GM19328 (cell line): ENCODE data around the gene CNTFR.
A peak's percentile ranks its signal among the peaks of the same experiment; 100 is the strongest.
"Not testable (repeated sequence)": the region's sequence is repeated elsewhere in the genome, so short reads cannot be mapped to it uniquely, and the experiment has no call there.

Source experiments
- ATAC-seq: cut with Tn5 transposase; IDR thresholded peaks from one replicate; pipeline ENCODE4 v1.9.1; 2021; ENCODE audit warnings: mild to moderate bottlenecking, moderate library complexity; ENCODE audit not compliant: unreplicated experiment

Gene CNTFR, protein sequence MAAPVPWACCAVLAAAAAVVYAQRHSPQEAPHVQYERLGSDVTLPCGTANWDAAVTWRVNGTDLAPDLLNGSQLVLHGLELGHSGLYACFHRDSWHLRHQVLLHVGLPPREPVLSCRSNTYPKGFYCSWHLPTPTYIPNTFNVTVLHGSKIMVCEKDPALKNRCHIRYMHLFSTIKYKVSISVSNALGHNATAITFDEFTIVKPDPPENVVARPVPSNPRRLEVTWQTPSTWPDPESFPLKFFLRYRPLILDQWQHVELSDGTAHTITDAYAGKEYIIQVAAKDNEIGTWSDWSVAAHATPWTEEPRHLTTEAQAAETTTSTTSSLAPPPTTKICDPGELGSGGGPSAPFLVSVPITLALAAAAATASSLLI

DNA sequence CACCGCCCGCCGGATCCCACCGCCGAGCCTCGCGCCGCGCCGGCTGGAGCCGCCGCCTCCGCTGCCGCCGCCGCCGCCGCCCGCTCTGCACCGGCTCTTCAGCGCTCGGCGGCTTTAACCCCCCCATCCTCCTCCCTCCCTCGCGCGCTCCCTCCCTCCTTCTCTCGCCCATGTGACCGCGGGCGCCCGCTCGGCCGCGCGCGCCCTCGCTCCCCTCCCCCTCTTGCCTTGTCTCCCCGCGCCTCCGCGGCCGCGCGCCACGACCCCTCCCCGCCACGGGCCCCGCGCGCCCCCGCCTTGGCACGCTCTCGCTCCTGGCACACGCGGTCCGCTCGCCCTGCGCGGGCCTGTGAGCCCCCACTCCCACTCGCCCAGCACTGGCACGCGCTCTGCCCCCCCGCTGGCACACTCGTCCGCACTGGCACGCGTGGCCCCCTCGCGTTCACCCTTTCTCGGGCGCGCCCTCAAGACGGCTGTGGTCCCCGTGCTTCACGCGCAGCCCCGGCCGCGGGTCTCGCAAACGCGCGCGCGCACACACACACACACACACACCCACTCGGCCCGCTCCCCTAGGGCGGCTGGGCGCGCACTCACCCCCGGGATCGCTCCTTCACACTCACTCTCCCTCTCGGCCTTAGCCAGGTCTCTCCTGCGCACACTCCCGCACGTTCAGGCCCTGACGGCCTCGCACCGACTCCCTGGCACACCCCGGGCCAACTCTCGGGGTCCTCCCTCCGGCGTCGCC lies at the start of gene CNTFR:
Gene CNTFR (minus strand): TSS at position 89 of the 745 bp plus-strand sequence. CDS start 20,743 bp downstream, outside the sequence.
- no peak for ATAC-seq

DNA sequence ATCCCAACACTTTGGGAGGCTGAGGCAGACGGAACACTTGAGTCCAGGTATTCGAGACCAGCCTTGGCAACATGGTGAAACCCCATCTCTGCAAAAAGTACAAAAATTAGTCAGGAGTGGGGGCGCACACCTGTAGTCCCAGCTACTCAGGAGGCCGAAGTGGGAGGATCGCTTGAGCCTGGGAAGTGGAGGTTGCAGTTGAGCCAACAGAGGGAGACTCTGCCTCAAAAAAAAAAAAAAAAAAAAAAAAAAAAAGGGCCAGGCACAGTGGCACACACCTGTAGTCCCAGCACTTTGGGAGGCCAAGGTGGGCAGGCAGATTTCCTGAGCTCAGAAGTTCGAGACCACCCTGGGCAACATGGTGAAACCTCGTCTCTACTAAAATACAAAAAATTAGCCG lies 49.8 kb upstream of the CNTFR start:
- ATAC-seq = not testable (repeated sequence)

DNA sequence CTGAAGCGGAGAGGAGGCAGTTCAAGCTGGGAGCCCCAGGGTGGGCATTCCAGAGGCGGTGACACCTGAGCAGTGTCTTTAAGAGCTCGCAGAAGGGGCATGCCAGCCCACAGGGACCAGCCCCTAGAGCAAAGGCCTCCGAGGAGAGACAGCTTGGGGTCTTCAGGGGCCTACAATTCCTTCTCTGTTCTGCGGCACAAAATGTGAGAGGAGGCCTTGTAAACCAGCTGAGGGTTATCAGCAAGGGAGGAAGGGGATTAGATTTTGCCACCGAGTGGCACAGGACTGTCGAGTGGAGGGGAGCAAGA lies 48.6 kb upstream of the CNTFR start:
- no peak for ATAC-seq

DNA sequence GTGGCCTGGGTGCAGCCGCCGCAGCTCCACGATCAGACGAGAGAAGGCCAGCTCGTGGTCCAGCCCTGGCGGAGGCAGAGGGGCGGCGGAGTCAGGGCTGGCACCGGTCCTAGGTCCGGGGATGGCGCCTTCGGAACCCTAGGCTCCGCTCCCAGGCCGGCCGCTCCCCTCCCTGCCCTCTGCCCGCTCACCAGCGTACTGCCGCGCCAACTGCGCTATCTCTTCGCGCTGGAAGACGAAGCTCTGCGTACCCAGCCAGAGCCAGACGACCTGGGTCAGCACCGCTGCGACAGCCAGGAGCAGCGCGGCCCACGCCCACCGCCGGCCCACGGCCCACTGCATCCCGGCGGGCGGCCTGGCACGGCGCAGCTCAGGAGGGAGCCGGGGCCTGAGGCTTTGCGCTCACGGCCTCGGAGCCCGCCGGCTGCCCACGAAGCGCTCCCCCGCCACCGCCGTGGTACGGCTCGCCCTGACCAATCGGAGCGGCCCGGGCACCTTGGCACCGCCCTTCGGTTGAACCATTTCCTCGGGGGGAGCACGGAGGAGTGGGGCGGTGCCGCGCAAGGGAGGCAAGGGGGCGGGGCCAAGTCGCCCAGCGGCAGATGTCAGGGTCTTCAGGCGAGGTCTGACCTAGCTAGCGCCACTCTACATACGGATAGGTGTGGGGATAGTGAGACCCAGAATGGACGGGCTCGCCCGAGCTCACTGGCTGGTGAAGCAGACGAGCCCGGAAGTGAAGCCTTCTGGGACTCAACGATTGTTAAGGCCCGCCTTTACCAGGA lies 48.0 kb upstream of the CNTFR start, which contains the start of gene SIGMAR1:
Gene SIGMAR1 (minus strand): TSS at position 432 of the 782 bp plus-strand sequence. CDS start 90 bp downstream, at position 342.
- ATAC-seq = peak; percentile 80

DNA sequence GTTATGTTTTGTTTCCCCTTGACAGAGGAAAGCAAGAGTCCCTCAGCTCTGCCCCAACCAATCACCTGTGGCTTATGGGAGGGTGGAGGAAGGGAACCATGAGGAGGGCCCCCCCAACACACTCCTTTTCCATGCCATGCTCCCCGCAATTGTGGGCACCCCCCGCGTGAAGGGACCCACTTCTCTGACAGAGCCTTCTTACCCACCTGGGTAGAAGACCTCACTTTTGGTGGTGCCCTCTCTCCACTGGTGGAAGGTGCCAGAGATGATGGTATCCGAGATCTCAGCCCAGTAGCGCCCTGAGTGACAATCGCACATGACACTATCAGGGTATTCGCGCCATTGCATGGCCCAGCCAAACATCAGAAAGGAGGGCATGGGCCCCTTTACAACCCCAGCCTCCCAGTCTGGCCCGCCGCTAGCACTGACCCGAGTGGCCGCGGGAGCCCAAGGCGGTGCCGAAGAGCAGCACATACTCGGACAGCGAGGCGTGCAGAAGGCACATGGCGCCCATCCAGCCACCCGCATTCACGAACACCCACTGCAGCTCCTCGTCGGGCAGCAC lies 47.3 kb upstream of the CNTFR start:
- ATAC-seq = no peak

DNA sequence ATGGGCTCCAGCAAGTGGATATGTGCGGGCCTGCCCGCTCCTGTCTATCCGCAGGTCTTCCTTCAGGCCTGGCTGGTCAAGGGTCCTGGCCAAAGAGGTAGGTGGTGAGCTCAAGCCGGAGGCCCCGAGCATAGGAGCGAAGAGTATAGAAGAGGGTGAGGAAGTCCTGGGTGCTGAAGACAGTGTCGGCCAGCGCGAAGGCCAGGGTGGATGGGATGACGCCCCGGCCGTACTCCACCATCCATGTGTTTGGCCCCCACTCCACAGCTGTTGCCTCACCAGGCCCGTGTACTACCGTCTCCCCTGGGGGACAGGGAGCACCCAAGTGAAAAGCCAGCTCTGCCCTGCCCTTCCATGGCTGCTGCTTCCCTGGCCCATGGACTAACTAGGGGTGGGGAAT lies 46.0 kb upstream of the CNTFR start:
- ATAC-seq = no peak

DNA sequence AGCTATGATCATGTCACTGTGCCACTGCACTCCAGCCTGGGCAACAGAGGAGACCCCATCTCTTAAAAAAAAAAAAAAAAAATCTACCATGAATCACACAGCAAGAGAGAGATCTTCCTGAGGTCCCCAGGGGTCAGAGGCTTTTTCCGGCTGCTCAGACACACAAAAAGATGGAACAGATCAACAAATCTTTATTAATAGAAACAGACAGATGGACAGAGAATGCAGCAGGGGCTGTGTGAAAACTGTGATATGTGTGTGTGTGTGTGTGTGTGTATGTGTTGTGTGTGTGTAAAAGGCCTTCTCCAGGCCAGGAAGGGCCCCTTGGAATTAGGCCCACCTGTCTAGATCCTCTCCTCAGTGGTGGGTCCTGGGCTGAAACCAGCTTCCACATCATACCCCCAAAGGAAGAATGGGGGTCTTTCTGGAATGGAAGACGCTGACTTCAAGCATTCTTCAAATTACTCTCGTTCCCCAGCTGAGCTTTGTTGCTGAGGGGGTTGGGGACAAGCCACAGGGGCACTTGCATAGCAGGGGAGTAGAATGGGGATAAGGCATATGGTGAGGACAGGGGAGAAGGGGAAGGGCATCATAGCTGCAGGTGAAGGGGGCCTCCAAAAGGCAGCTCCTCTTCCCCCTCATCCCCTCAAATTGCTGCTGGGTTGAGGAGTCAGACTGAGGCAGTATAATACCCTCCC lies 45.2 kb upstream of the CNTFR start:
- ATAC-seq = no peak

DNA sequence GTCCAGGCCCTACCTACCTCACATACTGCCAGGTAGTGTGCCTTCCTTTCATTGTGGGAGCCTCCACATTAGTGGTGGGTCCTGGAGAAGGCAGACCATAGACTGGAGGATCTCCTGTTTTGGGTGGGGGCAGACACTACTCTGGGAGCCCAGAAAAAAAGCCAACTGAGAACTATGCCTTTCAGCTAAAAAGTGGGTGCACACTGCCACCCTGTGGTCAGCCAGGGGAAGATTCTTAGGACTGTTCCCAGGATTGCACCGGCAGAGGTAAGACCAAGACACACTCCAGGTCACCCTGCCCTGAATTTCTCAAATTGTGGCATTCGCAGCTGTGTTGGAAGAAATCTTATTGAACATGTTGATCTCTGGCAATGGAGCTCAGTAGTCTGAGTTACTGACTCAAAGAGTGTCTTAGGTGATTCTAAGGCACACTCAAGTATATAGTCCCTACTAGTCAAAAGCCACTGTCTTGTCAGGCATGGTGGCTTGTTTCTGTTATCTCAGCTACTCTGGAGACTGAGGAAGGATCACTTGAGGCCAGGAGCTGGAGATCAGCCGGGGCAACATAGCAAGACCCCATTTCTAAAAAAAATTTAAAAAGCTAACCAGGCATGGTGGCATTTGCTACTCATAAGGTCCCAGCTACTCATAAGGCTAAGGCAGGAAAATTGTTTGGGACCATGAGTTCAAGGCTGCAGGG lies 44.5 kb upstream of the CNTFR start:
- no peak for ATAC-seq

DNA sequence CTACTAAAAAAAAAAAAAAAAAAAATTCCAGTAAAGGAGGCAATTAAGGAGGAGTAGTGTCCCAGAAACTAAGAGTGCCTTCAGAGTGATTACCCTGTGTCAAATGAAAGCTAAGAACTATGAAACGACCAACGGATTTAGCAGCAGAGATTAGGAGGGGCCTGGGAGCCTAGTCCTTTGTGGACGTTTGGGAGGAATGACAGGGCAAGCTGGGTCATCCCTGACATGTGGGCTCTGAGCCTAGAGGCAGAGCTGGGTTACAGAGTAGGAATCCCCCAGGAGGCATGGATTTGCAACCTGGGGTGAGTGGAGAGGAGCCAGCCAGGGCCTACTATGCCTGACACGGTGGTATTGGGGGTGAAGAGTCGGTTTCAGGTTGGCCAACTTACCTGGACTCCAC lies 43.6 kb upstream of the CNTFR start:
- ATAC-seq = no peak

DNA sequence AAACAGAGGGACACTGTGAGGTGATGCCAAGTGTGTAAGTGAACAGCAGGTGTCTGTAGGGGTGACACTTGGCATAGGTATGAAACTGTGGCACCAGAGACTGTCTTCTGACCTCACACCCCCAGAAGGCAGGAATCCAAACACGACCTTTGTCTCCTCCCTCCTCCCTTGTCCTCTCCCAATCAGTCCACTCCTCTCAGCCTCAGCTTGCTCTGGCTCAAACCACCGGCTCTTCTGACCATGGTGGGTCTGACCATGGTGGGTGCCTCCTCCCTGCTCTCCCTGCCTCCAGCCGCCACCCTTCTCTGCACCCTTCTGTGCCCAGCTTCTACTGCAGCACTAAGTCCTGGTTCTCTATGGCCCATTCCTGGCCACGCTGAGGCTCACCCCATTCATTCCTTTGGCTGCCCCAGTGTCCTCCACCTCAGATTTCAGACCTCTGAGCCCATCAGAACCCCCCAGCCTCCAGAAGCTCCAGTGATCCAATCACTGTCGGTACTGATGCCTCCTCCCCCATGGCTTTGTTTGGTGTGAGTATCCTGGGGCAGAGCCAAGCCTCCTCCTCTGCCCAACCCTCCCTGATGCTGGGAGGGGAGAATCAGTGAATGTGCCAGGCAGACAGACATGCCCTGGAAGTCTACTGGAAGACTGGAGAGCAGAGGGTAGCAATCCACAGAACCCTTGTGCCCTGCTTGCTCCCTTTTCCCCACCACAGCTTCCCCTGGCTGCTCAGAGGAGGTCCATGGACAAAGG lies 41.1 kb upstream of the CNTFR start:
- ATAC-seq = no peak

DNA sequence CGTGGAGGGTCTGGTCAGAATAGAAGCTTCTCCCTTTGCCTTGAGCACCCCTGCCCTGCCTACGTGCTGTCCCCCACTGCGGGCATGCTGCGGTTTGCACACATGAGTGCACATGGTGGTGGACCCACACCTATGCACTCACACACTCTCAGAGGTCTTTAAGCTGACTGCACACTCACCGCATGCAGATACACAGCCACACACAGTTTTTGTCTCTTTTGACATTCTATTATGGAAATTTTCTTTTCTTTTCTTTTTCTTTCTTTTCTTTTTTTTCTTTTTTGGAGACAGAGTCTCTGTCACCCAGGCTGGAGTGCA lies 39.9 kb upstream of the CNTFR start:
- ATAC-seq = no peak

DNA sequence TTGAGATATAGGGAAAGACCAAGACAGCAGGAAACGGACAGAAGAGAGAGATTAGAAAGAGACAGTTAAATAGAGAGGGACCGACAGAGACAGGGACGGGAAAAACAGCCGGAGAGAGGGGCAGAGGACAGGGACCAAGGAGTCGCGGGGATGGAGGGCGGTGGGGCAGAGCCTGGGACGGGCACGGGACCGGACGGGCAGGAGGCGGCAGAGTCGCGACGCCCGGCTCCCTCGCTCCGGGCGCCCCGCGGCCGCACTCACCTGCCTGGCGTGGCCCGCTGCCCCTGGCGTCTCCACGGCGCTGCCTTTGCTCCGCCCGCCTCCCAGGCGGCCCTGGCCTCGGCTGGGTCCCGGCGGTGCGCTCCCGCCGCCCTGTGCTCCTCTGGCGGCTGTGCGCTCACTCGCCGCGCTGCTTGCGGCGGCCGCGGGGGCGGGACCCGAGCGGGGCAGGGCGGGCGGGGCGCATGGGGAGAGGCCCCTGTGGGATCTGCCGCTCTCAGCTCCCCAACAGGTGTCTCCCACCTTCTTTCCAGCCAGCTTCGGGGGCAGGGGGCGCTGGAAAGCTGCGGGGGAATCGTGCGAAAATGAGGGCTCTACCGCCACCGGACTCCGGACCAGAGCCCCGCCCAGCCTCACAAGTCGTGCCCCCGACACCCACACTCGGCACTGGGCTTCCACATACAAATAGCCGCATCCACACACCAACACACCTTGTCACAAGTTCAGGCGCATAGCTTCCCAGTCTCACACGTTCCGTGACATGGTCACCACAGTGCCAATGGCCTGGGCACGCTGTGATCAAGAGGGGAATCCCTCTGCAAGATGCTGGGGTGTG lies 39.3 kb upstream of the CNTFR start, which contains the start of gene ARID3C:
Gene ARID3C (minus strand): TSS at position 411 of the 835 bp plus-strand sequence. CDS start 1,052 bp downstream, outside the sequence.
- no peak for ATAC-seq

DNA sequence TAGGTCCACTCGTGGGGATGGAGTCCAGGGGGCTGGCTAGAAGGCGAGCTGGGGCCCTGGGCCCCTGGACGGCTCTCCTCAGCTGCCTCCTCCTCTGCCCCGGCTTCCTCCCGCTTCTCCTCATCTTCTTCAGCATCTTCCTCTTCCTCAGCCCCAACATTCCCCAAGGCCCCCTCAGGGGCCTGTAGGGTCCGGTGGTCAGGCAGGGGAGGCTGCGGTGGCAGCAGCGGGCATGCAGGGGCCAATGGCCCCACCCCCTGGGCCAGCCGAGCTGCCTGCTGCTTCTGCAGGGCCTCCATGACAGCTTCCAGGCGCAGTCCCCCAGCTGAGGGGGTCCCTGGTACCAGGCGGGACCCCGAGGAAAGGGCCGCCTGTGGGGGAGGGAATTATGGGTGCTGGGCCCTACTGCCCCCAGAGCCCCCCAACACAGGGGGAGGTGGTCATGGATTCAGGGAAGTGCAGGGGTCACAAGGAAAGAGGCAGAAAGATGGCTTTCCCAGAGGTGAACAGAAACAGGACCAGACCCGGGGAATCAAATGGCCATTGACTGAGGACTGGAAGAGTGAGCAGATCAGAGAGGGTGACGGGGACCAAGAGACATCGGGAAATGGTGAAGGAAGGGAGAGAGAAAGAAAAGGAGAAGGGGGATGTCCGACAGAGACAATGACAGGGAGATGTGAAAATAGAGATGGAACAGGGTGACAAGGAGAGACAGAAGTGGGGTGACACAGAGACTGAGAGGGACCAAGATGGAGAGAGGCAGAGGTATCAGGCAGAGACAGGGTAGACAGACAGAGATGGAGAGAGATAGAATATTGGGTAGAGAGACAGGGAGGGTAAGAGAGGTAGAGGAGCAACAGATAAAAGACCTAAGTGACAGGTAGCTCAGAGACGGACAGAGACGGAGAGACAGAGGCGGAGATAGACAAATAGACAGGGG lies 38.5 kb upstream of the CNTFR start:
- no peak for ATAC-seq

DNA sequence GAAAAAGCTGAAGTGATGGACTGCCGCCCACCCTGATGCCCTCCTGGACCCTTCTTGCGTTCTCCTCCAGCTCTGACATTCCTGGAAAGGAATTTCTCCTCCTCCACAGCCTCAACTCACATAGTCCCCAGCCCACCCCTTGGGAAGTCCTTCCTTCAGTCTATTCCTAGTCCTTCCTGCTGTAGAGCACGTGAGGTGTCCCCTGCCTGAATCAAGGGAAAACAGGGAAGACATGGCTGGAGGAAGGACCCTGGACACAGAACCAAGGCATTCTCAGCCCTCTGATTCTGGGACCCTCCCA lies 35.6 kb upstream of the CNTFR start:
- ATAC-seq = no peak

DNA sequence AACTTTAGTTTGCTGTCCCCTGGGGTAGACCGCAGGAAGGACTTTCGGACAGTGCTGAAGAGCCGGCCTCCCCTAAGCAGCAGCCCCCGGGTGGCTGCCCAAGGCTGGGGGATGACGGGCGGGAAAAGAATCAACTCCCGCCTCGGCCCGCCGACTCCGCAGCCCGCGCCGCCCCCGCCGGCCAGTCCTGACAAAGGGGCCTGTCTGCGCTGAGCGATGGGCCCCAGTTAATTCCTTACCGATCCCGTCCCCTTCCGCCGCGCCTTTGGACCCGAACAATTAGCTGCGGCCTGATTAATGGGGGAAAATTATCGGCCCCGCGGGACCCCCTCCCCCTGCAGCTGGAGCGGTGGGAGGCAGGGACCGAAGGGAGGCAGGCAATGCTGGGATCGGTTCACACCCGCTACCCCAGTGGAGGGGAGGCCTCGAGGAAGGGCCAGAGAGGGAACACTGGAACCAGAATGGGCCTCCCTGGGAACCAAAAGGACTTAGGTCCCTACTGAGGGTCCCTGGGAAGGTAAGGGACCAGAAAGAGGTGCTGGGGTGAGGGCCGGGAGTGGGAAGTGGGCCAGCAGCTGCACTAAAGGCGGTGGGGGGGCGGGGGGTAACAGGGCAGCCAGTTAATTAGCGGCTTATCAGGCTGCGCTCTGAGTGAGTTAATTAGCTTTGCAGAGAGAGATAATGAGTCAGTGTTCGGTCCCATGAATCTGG lies 35.1 kb upstream of the CNTFR start:
- no peak for ATAC-seq

DNA sequence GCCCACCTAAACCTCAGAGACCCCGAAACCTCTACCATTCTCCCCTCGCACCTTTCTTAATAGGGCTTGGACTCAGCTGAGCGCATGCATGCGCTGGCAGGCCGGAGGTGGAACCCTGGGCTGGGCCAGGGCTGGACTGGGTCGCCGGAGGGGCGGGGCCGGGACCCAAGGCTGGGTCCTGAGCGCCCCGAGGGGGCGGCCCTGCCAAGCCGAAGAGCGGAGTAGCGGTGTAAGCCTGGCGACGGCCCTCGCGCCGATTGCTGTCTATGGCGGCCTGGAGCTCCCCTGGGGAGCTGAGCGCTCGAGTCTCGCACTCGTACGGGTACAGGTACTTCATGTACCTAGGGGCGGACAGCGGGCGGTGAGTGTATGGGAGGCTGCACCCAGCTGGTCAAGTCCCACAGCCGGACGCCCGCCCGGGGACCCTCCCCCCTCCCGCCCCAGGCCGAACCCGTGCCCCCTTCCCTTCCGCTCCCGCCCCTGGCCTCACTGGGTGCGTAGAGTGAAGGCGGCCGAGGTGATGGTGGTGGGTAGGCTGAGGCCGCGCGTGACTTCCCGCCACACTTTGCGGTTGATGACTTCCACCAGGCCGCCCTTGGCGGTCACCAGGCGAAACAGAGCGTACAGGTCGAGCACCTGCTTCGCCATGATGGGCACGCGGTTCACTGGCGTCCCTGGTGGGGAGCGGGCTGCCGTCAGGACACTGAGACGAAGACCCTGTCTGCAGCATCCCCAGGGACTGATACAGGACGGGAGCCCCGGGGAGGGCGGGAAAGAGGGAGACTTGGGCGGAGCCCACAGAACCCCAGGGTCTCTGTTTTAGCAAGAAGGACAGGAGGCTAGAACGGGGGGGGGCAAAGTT lies 34.1 kb upstream of the CNTFR start:
- no peak for ATAC-seq
